Measurements from ENCODE around the gene USP34.

Gene USP34

GRCh38 chr2:61353909-61354308, 117.0 kb downstream of the USP34 start:
- Mint-ChIP-seq H3K27me3 (no peaks in the 10 kb centered on the region), H3K27ac (no peak overlapping the region), H3K9me3 (ENCODE audit: low read depth) (no peaks in the 10 kb centered on the region), H3K4me1 (ENCODE audit: low read depth) (peaks cover 29% of the 10 kb centered on the region), H3K4me3 (no peak overlapping the region), H3K36me3 (peaks cover 26% of the 10 kb centered on the region)

- Mint-ChIP-seq H3K9me3 (ENCODE audit: low read depth) (no peaks in the 10 kb centered on the region), H3K27ac (peak overlapping the region; percentile 8), H3K4me1 (ENCODE audit: low read depth) (peaks cover 8% of the 10 kb centered on the region), H3K4me3 (no peak overlapping the region), H3K27me3 (no peaks in the 10 kb centered on the region), H3K36me3 (peaks cover 29% of the 10 kb centered on the region)
Observed at GRCh38 chr2:61350777-61351176, 120.1 kb downstream of the USP34 start.

- H3K4me1 Mint-ChIP-seq (ENCODE audit: low read depth), result peaks cover 8% of the 10 kb centered on the region
- no peaks in the 10 kb centered on the region for H3K9me3 Mint-ChIP-seq (ENCODE audit: low read depth)
- H3K27me3 Mint-ChIP-seq, result no peaks in the 10 kb centered on the region
- peaks cover 21% of the 10 kb centered on the region for H3K36me3 Mint-ChIP-seq
- no peak overlapping the region for H3K4me3 Mint-ChIP-seq
- H3K27ac Mint-ChIP-seq, result no peak overlapping the region
Observed at GRCh38 chr2:61343141-61343540, 127.7 kb downstream of the USP34 start.

GRCh38 chr2:61340242-61340641, 130.6 kb downstream of the USP34 start:
- Mint-ChIP-seq H3K27ac (no peak overlapping the region), H3K4me1 (ENCODE audit: low read depth) (peaks cover 7% of the 10 kb centered on the region), H3K27me3 (no peaks in the 10 kb centered on the region), H3K9me3 (ENCODE audit: low read depth) (no peaks in the 10 kb centered on the region), H3K36me3 (peaks cover 20% of the 10 kb centered on the region), H3K4me3 (no peak overlapping the region)

GRCh38 chr2:61338447-61338846, 132.4 kb downstream of the USP34 start:
- Mint-ChIP-seq H3K4me1 (ENCODE audit: low read depth) (peaks cover 6% of the 10 kb centered on the region), H3K36me3 (peaks cover 20% of the 10 kb centered on the region), H3K27ac (no peak overlapping the region), H3K27me3 (no peaks in the 10 kb centered on the region), H3K4me3 (no peak overlapping the region), H3K9me3 (ENCODE audit: low read depth) (no peaks in the 10 kb centered on the region)

- Mint-ChIP-seq H3K9me3 (ENCODE audit: low read depth) (no peaks in the 10 kb centered on the region), H3K36me3 (peaks cover 8% of the 10 kb centered on the region), H3K27ac (no peak overlapping the region), H3K4me3 (no peak overlapping the region), H3K4me1 (ENCODE audit: low read depth) (peaks cover 2% of the 10 kb centered on the region), H3K27me3 (no peaks in the 10 kb centered on the region)
Observed at GRCh38 chr2:61335187-61335586, 135.7 kb downstream of the USP34 start.

GRCh38 chr2:61334466-61334865, 136.4 kb downstream of the USP34 start:
- Mint-ChIP-seq H3K27me3 (no peaks in the 10 kb centered on the region), H3K27ac (no peak overlapping the region), H3K36me3 (peaks cover 8% of the 10 kb centered on the region), H3K9me3 (ENCODE audit: low read depth) (no peaks in the 10 kb centered on the region), H3K4me1 (ENCODE audit: low read depth) (peaks cover 2% of the 10 kb centered on the region), H3K4me3 (no peak overlapping the region)

- H3K36me3 Mint-ChIP-seq, result peaks cover 6% of the 10 kb centered on the region
- H3K4me3 Mint-ChIP-seq, result no peak overlapping the region
- peaks cover 18% of the 10 kb centered on the region for H3K4me1 Mint-ChIP-seq (ENCODE audit: low read depth)
- H3K27me3 Mint-ChIP-seq, result no peaks in the 10 kb centered on the region
- peak overlapping the region; percentile 55 for H3K27ac Mint-ChIP-seq
- no peaks in the 10 kb centered on the region for H3K9me3 Mint-ChIP-seq (ENCODE audit: low read depth)
Observed at GRCh38 chr2:61328707-61329251, 142.1 kb downstream of the USP34 start.

GRCh38 chr2:61327173-61327572, 143.7 kb downstream of the USP34 start:
- no peaks in the 10 kb centered on the region for H3K9me3 Mint-ChIP-seq (ENCODE audit: low read depth)
- H3K4me1 Mint-ChIP-seq (ENCODE audit: low read depth), result peaks cover 18% of the 10 kb centered on the region
- no peak overlapping the region for H3K4me3 Mint-ChIP-seq
- peaks cover 5% of the 10 kb centered on the region for H3K36me3 Mint-ChIP-seq
- H3K27ac Mint-ChIP-seq, result peak overlapping the region; percentile 69
- no peaks in the 10 kb centered on the region for H3K27me3 Mint-ChIP-seq

GRCh38 chr2:61326423-61326822, 144.5 kb downstream of the USP34 start:
- Mint-ChIP-seq H3K9me3 (ENCODE audit: low read depth) (no peaks in the 10 kb centered on the region), H3K36me3 (peaks cover 7% of the 10 kb centered on the region), H3K27me3 (no peaks in the 10 kb centered on the region), H3K4me3 (no peak overlapping the region), H3K4me1 (ENCODE audit: low read depth) (peaks cover 18% of the 10 kb centered on the region), H3K27ac (no peak overlapping the region)

GRCh38 chr2:61320181-61320580, 150.7 kb downstream of the USP34 start:
- Mint-ChIP-seq H3K9me3 (ENCODE audit: low read depth) (no peaks in the 10 kb centered on the region), H3K4me1 (ENCODE audit: low read depth) (no peaks in the 10 kb centered on the region), H3K27me3 (no peaks in the 10 kb centered on the region), H3K36me3 (peaks cover 11% of the 10 kb centered on the region), H3K4me3 (no peak overlapping the region), H3K27ac (no peak overlapping the region)

GRCh38 chr2:61318553-61318952, 152.3 kb downstream of the USP34 start:
- Mint-ChIP-seq H3K4me1 (ENCODE audit: low read depth) (peaks cover 4% of the 10 kb centered on the region), H3K27ac (no peak overlapping the region), H3K4me3 (no peak overlapping the region), H3K9me3 (ENCODE audit: low read depth) (no peaks in the 10 kb centered on the region), H3K36me3 (peaks cover 14% of the 10 kb centered on the region), H3K27me3 (no peaks in the 10 kb centered on the region)

GRCh38 chr2:61295981-61296380, 174.9 kb downstream of the USP34 start:
- peaks cover 6% of the 10 kb centered on the region for H3K4me1 Mint-ChIP-seq (ENCODE audit: low read depth)
- no peaks in the 10 kb centered on the region for H3K9me3 Mint-ChIP-seq (ENCODE audit: low read depth)
- no peak overlapping the region for H3K4me3 Mint-ChIP-seq
- no peak overlapping the region for H3K27ac Mint-ChIP-seq
- H3K36me3 Mint-ChIP-seq, result peaks cover 18% of the 10 kb centered on the region
- no peaks in the 10 kb centered on the region for H3K27me3 Mint-ChIP-seq

GRCh38 chr2:61291851-61292575, 178.9 kb downstream of the USP34 start:
- H3K36me3 Mint-ChIP-seq, result peaks cover 20% of the 10 kb centered on the region
- no peaks in the 10 kb centered on the region for H3K27me3 Mint-ChIP-seq
- H3K4me3 Mint-ChIP-seq, result no peak overlapping the region
- H3K27ac Mint-ChIP-seq, result no peak overlapping the region
- peaks cover 6% of the 10 kb centered on the region for H3K4me1 Mint-ChIP-seq (ENCODE audit: low read depth)
- H3K9me3 Mint-ChIP-seq (ENCODE audit: low read depth), result no peaks in the 10 kb centered on the region

- Mint-ChIP-seq H3K36me3 (peaks cover 12% of the 10 kb centered on the region), H3K27me3 (no peaks in the 10 kb centered on the region), H3K9me3 (ENCODE audit: low read depth) (no peaks in the 10 kb centered on the region), H3K27ac (no peak overlapping the region), H3K4me1 (ENCODE audit: low read depth) (peaks cover 6% of the 10 kb centered on the region), H3K4me3 (no peak overlapping the region)
Observed at GRCh38 chr2:61288070-61288841, 182.6 kb downstream of the USP34 start.

Data from activated naive CD8-positive, alpha-beta T cell (primary cell).